HG03432 (cell line): Measurements from ENCODE around the gene BAG5.
"Not testable (repeated sequence)": the region's sequence is repeated elsewhere in the genome, so short reads cannot be mapped to it uniquely, and the experiment has no call there.

Experiments used
- ATAC-seq: cut with Tn5 transposase; IDR thresholded peaks from one replicate; pipeline ENCODE4 v1.9.1; 2021; ENCODE audit warnings: mild to moderate bottlenecking, moderate library complexity; ENCODE audit not compliant: unreplicated experiment

The BAG5 gene, protein sequence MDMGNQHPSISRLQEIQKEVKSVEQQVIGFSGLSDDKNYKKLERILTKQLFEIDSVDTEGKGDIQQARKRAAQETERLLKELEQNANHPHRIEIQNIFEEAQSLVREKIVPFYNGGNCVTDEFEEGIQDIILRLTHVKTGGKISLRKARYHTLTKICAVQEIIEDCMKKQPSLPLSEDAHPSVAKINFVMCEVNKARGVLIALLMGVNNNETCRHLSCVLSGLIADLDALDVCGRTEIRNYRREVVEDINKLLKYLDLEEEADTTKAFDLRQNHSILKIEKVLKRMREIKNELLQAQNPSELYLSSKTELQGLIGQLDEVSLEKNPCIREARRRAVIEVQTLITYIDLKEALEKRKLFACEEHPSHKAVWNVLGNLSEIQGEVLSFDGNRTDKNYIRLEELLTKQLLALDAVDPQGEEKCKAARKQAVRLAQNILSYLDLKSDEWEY

DNA sequence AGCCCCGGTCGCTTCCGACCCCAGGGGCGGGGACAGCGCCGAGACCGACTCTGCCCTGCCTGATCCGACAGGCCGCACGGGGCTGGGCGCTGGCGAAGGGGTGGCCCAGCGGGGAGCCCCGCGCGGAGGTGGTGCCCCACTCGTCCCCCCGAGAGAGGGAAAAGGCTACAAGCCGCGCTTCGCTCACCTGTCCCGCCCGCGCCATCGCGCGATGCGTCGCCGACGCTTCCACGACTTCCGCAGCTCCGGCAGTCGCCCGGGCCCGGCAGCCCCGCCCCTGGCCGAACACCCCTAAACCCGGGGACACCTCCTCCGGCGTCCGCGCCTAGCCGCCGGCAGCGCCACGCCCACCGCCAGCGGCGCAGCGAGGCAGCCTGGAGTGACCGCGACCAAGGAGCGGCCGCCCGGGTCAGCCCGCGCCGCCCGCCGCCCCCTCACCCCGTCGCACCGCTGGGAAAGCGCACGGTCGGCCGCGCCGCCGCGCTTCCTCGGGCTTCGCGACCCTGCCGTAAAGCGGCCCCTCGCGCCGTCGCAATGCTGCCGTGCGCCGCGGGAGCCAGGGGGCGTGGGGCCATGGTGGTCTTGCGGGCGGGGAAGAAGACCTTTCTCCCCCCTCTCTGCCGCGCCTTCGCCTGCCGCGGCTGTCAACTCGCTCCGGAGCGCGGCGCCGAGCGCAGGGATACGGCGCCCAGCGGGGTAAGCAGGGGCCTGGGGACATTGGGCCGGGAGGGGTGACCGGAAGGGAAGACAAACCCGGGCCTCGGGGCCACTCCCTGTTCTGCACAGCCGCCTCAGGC lies at the start of gene BAG5, which contains the start of gene COA8:
TSS of gene BAG5 (minus strand) at position 229 of the 797 bp plus-strand sequence. CDS start 1,493 bp downstream, outside the sequence.
TSS of gene COA8 (plus strand) at position 532 of the 797 bp plus-strand sequence. CDS start at position 574, 42 bp downstream.
- peak; percentile 86 for ATAC-seq

GRCh38 chr14:103611215-103611614 lies 48.8 kb upstream of the BAG5 start:
- ATAC-seq = no peak

GRCh38 chr14:103609081-103609480 lies 46.6 kb upstream of the BAG5 start:
- not testable (repeated sequence) for ATAC-seq

GRCh38 chr14:103607822-103608221 lies 45.4 kb upstream of the BAG5 start:
- no peak for ATAC-seq

DNA sequence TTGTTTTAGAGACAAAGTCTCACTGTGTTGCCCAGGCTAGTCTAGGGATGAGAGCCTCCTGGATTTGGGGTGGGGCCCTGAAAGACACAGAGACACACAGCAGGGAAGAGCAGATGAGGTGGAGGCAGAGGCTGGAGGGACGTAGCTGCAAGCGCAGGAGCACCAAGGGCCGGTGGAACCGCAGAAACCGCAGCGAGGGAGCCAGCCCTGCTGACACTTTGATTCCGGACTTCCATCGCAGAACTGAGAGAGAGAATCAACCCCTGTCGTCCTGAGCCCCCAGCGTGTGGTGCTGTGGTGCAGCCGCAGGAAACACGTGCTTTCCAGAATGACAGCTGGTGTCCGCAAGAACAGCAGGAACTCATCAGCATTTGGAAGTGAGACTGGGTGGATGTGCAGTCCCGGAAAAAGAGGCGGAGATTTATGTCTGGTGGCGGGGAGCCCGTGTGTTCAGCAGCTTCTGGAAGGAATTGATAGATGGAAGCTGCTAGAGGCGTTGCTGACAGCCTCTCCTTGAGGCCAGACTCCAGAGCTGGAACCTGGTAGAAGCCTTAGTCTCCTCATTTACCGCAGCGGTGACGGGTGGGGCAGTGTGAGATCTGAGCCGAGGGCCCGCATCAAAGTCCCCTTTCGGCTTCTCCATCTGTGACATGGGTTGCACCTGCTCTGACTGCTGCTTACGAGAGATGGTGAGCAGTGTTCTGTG lies 44.7 kb upstream of the BAG5 start:
- peak; percentile 68 for ATAC-seq

DNA sequence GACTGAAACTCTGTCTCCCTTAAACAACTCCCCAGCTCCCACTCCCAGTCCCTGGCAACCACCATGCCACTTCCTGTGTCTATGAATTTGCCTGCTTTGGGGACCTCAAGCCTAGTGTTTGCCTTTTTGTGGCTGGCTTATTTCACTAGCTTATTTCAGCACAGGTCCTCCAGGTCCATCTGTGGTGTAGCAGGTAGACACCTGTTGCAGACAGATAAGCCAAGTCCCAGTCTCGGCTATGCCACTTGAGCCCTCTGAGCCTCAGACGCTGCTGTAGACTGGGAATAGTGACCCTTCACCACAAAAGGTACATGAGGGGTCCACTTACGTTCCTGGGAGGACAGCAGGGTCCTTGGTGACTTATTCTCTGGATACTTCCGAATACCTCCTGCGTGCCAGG lies 42.2 kb upstream of the BAG5 start:
- ATAC-seq = no peak

DNA sequence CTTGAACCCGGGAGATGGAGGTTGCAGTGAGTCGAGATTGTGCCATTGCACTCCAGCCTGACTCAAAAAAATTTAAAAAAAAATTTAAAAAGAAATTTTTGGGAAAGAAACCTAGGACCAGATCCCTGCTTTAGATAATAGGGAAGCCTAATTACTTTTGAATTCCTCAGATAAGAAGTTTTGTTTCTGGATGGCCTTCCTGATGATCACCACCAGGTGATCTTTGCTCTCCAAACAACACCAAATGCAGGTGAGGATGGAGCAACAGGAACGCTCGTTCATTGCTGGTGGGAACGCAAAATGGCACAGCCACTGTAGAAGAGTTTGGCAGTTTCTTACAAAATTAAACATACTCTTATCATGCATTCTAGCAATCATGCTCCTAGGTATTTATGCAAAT lies 38.0 kb upstream of the BAG5 start:
- ATAC-seq = no peak

GRCh38 chr14:103597623-103598377 lies 35.3 kb upstream of the BAG5 start:
- ATAC-seq = no peak

DNA sequence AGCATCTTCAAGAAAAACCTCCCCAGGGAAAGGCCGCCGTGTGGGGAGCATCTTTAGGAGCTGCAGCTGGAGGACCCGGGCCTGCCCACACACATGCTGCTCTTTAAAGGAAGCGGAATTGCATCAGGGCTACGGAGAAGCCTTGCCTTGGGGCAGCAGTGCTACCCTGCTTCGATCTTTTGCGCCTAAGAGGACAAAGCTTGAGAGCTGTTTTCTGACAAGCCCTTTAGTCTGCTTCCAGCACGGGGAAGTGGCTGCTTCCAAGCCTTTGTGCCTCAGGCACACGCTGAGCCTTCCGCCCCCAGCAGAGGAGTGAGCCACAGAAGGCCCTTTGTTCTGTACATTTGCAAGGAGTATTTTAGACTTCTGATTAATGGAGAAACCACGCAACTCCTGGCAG lies 31.8 kb upstream of the BAG5 start:
- ATAC-seq = no peak

- ATAC-seq = peak; percentile 87
These were observed 31.1 kb upstream of the BAG5 start for GRCh38 chr14:103593577-103593976.

GRCh38 chr14:103584326-103584915 lies 22.0 kb upstream of the BAG5 start:
- no peak for ATAC-seq

GRCh38 chr14:103581954-103582703 lies 19.7 kb upstream of the BAG5 start:
- ATAC-seq = no peak

GRCh38 chr14:103581206-103581605 lies 18.7 kb upstream of the BAG5 start:
- no peak for ATAC-seq

GRCh38 chr14:103578401-103579075 lies 16.1 kb upstream of the BAG5 start:
- ATAC-seq = no peak

GRCh38 chr14:103576371-103577024 lies 14.0 kb upstream of the BAG5 start:
- no peak for ATAC-seq

- ATAC-seq = no peak
These were observed 12.3 kb upstream of the BAG5 start for GRCh38 chr14:103574707-103575285.

DNA sequence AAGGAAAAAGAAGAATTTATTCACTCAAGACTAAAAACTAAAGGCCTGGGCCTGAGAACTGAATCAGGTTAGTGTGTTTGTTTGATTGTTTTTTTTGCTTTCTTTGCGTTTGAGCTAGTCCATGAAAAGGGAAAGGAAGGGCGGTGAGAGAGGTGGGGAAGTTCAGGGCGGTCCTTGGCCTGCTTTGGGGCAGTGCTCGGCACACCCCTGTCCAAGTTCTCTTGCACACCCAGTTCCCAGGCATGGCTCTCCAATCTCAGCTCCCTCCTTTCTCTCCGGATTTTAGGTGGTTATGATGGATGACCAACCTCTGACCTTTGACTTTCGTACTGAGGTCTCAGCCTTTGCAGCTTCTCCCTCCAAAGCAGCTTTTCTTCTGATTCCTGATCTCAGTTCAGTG lies 11.6 kb upstream of the BAG5 start:
- ATAC-seq = no peak

- no peak for ATAC-seq
These were observed 7.0 kb upstream of the BAG5 start for GRCh38 chr14:103569408-103569807.
